ENCODE results near the gene PRSS48. TPM values are rescaled to one million over a fixed set of nuclear protein-coding genes. Genes with fewer than 3 reads are reported as not detected.

Gene PRSS48
- total RNA-seq, 1 donor from 2014 or later, result not detected

DNA sequence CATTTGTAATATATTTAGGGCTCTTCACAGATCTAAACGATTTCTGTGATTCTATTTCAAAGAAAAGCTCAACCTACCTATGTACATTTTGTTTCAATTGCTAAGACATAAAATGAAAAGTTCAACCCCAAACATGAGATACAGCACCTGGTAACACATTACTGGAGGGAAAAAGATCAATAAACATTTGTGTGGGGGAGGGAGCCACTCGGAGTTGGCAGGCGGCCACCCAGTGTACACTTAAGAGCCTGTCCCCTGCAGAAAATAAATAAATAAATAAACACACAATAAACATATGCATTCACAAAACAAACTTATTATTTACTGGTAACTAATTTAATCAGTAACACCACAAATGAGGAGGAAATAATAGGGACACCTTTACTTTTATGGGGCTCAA, 19.3 kb downstream of the PRSS48 start:
- Histone ChIP-seq H3K9me3 (ENCODE audit: low read depth) (no peaks in the 10 kb centered on the region), H4K20me1 (ENCODE audit: low read depth) (peaks cover 11% of the 10 kb centered on the region), H3K9ac (no peak overlapping the region), H3K4me2 (no peak overlapping the region), H2AFZ (replicated peaks) (no peak overlapping the region), H3F3A (ENCODE audit: low read depth) (peaks cover 25% of the 10 kb centered on the region), H3K27ac (no peak overlapping the region), H3K4me1 (peaks cover 28% of the 10 kb centered on the region), H3K36me3 (no peaks in the 10 kb centered on the region), H3K27me3 (no peaks in the 10 kb centered on the region), H3K4me3 (no peak overlapping the region), H3K79me2 (ENCODE audit: low read depth) (peaks cover 91% of the 10 kb centered on the region)
- Mint-ChIP-seq H3K27ac (no peak overlapping the region), H3K36me3 (peaks cover 37% of the 10 kb centered on the region), H3K9me3 (peaks cover 26% of the 10 kb centered on the region), H3K27me3 (ENCODE audit: insufficient read depth, low read depth) (peaks cover 2% of the 10 kb centered on the region), H3K4me1 (peaks cover 8% of the 10 kb centered on the region), H3K4me3 (no peak overlapping the region)
- DNase-seq (ENCODE audit: low spot score), result no peak
- no peak for TF ChIP-seq EZH2phosphoT487 (IDR thresholded peaks at IDR 0.05)
- TF ChIP-seq, protein P1, sequence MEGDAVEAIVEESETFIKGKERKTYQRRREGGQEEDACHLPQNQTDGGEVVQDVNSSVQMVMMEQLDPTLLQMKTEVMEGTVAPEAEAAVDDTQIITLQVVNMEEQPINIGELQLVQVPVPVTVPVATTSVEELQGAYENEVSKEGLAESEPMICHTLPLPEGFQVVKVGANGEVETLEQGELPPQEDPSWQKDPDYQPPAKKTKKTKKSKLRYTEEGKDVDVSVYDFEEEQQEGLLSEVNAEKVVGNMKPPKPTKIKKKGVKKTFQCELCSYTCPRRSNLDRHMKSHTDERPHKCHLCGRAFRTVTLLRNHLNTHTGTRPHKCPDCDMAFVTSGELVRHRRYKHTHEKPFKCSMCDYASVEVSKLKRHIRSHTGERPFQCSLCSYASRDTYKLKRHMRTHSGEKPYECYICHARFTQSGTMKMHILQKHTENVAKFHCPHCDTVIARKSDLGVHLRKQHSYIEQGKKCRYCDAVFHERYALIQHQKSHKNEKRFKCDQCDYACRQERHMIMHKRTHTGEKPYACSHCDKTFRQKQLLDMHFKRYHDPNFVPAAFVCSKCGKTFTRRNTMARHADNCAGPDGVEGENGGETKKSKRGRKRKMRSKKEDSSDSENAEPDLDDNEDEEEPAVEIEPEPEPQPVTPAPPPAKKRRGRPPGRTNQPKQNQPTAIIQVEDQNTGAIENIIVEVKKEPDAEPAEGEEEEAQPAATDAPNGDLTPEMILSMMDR (IDR thresholded peaks at IDR 0.05), result no peak
- TF ChIP-seq EZH2 (IDR thresholded peaks at IDR 0.05), result no peak

DNA sequence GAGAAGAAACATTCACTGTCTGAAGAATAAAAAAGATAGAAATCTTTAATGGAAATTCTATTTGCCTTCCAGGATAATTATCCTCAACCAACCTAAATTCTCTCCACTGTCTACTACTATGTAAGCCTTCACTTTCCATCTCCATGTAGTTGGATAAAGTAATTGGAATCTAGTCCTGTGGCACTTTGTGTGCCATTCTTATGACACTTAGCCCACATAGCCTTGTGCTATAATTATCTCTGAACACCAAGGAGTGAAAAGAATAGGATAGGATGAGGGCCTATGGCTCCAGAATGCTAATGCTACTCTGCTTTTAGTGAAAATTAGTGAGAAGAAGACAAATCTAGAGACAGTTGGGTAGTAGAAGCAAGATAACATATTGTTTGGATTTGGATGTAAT, 20.2 kb downstream of the PRSS48 start:
- Histone ChIP-seq H3K36me3 (no peaks in the 10 kb centered on the region), H3F3A (ENCODE audit: low read depth) (peaks cover 25% of the 10 kb centered on the region), H4K20me1 (ENCODE audit: low read depth) (peaks cover 11% of the 10 kb centered on the region), H3K9me3 (ENCODE audit: low read depth) (no peaks in the 10 kb centered on the region), H3K9ac (no peak overlapping the region), H3K27me3 (no peaks in the 10 kb centered on the region), H3K27ac (no peak overlapping the region), H3K4me1 (peaks cover 28% of the 10 kb centered on the region), H3K4me3 (no peak overlapping the region), H2AFZ (replicated peaks) (no peak overlapping the region), H3K4me2 (no peak overlapping the region), H3K79me2 (ENCODE audit: low read depth) (peaks cover 90% of the 10 kb centered on the region)
- peaks cover 8% of the 10 kb centered on the region for H3K4me1 Mint-ChIP-seq
- TF ChIP-seq EZH2 (IDR thresholded peaks at IDR 0.05), result no peak
- TF ChIP-seq EZH2phosphoT487 (IDR thresholded peaks at IDR 0.05), result no peak
- TF ChIP-seq, protein P1 (IDR thresholded peaks at IDR 0.05), result no peak
- no peak for DNase-seq (ENCODE audit: low spot score)
- H3K9me3 Mint-ChIP-seq, result peaks cover 28% of the 10 kb centered on the region
- H3K27ac Mint-ChIP-seq, result no peak overlapping the region
- peaks cover 43% of the 10 kb centered on the region for H3K36me3 Mint-ChIP-seq
- no peak overlapping the region for H3K4me3 Mint-ChIP-seq
- peaks cover 2% of the 10 kb centered on the region for H3K27me3 Mint-ChIP-seq (ENCODE audit: insufficient read depth, low read depth)

DNA sequence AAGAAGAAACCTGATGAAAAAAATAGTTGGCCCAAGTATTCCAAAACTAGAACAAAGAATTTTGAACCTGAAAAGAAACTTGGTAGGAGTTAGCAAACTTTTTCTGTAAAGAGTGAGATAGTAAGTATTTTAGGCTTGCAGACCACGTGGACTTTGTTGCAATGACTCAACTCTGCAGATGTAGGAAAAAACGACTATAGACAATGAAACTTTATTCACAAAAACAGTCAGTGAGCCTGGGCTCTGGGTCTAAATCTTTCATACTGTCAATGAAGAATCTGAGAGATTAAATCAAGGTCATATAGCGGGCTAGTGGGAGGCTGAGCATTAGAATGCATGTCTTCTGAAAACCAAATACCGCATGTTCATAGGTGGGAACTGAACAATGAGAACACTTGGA, 25.5 kb downstream of the PRSS48 start:
- Histone ChIP-seq H3K79me2 (ENCODE audit: low read depth) (peaks cover 92% of the 10 kb centered on the region), H3F3A (ENCODE audit: low read depth) (no peaks in the 10 kb centered on the region)
- H3K4me3 Mint-ChIP-seq, result no peak overlapping the region

More for the DNA sequence above, 25.5 kb downstream of the PRSS48 start:
- no peak for DNase-seq (ENCODE audit: low spot score)
- Mint-ChIP-seq H3K4me1 (no peaks in the 10 kb centered on the region), H3K36me3 (peaks cover 37% of the 10 kb centered on the region), H3K27ac (no peak overlapping the region), H3K9me3 (peaks cover 44% of the 10 kb centered on the region), H3K27me3 (ENCODE audit: insufficient read depth, low read depth) (peaks cover 4% of the 10 kb centered on the region)
- H3K9ac ChIP-seq, result no peak overlapping the region
- H3K27me3 ChIP-seq, result no peaks in the 10 kb centered on the region
- TF ChIP-seq, protein P1 (IDR thresholded peaks at IDR 0.05), result no peak
- TF ChIP-seq EZH2 (IDR thresholded peaks at IDR 0.05) (no peak), EZH2phosphoT487 (IDR thresholded peaks at IDR 0.05) (no peak)
- no peak overlapping the region for H3K4me3 ChIP-seq
- no peak overlapping the region for H3K27ac ChIP-seq
- no peak overlapping the region for H3K4me2 ChIP-seq
- H3K9me3 ChIP-seq (ENCODE audit: low read depth), result no peaks in the 10 kb centered on the region
- H3K36me3 ChIP-seq, result no peaks in the 10 kb centered on the region
- no peak overlapping the region for H2AFZ ChIP-seq (replicated peaks)
- peaks cover 7% of the 10 kb centered on the region for H4K20me1 ChIP-seq (ENCODE audit: low read depth)
- peaks cover 12% of the 10 kb centered on the region for H3K4me1 ChIP-seq

Data from neural progenitor cell (in vitro differentiated cells).